ENCODE measurements around the gene CCDC57.
"Not testable (repeated sequence)": the region's sequence is repeated elsewhere in the genome, so short reads cannot be mapped to it uniquely, and the experiment has no call there.

CCDC57 gene

DNA sequence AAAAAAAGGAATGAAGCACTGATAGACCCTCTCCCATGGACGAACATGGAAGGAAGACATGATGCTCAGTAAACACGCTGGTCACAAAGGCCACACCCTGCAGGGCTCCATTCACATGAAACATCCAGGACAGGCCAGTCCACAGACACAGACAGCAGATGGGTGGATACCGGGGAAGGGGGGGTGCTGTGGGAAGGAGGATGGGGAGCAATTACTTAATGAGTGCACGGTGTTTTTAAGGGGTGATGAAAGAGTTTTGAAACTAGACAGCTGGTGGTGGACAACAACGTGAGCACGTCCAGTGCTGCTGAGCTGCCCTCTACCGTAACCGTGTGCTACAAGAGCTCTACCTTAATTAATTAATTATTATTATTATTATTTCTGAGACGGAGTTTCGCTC lies 10.2 kb upstream of the CCDC57 start:
- no peak for DNase-seq (ENCODE audit: low read depth)

DNA sequence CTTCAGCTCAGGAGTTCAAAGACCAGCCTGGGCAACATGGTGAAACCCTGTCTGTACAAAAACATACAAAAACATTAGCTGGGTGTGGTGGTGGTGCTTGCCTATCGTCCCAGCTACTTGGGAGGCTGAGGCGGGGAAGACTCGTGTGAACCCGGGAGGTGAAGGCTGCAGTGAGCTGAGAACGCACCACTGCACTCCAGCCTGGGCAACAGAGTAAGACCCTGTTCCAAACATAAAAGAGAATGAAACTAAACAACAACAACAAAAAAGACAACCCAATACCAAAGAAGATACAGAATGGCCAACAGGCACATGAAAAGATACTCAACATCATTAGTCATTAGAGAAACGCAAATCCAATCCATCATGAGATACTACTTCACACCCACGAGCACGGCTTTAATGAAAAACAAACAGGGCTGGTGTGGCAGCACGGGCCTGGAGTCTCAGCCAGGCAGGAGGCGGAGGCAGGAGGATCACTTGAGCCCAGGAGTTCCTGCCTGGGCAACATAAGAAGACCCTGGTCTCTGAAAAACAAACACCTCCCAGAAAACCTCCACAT lies 8.8 kb upstream of the CCDC57 start:
- DNase-seq (ENCODE audit: low read depth): no peak

DNA sequence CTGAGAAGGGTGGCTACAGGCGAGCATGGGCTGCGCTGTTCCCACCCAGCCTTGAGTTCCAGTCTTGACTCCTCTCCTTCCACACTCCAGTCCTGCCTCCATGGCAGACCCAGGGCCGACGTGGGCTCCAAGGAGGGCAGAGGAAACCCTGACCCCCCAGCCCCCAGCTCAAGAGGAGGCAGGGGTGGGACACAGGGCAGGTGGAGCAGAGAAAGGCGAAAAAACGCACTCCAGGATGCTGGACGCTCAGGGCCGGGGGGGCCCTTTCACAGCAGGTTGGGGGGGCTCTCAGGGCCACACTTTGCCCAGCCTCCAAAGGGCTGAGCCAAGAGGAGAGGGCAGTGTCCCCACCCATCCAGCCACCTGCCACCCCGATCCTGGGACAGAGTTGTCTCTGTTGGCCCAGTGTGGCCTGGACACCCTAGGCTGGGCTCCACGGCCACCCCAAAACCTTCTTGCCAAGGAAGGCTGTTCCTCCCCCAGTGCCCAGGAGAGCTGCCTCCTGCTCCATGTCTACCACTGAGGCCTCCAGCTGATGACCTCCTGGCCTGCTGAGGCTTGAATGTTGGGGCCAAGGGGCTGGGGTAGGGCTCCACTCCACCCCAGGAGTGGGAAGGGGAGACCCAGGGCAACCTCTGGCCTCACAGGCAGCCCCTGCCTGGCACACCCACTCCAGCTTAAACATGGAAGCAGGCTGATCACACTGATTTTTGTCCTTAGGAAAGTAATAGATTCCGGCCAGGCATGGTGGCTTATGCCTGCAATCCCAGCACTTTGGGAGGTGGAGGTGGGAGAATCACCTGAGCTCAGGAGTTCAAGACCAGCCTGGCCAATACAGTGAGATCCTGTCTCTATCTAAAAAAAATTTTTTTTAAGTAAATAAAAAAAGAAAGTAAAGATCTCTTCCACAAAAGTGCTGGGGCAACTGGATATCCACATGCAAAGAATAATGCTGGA lies 7.4 kb upstream of the CCDC57 start:
- no peak for DNase-seq (ENCODE audit: low read depth)

- DNase-seq (ENCODE audit: low read depth): no peak
Measured at GRCh38 chr17:82219083-82219482, 6.4 kb upstream of the CCDC57 start.

GRCh38 chr17:82218349-82219075 lies 5.9 kb upstream of the CCDC57 start:
- DNase-seq (ENCODE audit: low read depth): no peak

DNA sequence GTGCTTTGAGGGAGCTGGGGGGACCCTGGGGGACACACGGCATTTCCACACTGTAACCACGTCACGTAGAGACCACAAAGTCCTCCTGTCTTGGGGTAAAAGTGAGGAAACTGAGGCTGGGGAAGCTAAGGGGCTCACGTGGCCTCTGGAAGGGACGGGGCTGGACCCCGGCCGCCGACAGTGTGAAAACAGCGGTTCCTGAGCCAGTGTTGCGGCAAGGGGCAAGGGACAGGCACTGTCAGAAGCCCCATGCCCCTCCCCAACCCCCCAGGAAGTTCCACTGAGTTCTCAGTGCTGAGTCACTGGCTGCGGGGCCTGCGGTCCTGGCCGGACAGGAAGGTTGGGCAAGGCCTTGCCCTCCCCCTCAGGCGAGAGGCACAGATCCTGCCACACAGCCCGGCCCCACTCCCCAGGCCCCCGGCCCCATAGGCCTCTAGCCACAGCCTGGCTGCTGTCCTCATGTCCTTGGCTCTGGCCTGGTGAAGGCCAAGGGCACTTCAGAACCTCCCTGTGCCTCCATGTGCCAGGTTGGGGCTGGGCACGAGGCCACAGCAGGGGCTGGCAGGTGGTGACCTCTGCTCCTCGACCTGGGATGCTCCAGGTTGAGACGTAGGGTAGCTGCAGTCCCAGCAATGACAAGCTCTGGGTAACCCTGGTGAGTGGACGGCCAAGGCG lies 5.0 kb upstream of the CCDC57 start:
- DNase-seq (ENCODE audit: low read depth): no peak

DNA sequence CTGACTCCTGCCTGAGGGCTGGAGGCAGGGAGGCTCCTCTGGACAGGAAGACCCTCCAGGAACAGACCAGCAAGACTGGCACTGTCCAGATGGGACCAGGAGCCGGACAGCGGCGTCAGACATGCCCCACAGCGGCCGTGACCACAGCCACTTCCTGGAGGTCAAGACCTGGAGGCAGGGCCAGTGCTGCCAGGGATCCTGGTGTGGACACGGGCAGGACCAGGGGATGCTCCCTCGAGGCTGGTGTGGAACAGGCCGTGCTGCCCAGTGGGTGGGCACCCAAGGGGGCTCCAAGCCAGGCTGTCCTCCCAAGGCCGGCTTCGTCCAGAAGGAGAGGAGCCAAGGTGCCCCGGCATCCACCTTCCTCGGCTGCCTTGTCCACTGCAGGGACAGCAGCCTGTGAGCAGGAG lies 4.5 kb upstream of the CCDC57 start:
- no peak for DNase-seq (ENCODE audit: low read depth)

GRCh38 chr17:82216301-82217119 lies 3.9 kb upstream of the CCDC57 start:
- DNase-seq (ENCODE audit: low read depth): no peak

DNA sequence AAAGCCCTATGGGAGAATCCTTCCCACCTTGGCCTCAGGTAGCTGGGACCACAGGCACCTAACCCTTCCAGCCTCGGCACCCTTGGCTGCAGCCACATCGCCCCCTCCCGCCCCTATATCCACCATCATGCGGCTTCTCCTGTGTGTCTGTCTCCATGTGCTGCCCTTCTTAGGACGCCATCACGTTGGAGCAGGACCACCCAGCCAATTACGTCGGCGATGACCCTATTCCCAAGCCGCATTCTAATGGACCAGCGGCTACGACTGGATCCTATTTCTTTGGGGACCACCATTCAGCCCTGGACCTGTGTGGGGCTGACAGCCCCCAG lies 3.3 kb upstream of the CCDC57 start:
- no peak for DNase-seq (ENCODE audit: low read depth)

DNA sequence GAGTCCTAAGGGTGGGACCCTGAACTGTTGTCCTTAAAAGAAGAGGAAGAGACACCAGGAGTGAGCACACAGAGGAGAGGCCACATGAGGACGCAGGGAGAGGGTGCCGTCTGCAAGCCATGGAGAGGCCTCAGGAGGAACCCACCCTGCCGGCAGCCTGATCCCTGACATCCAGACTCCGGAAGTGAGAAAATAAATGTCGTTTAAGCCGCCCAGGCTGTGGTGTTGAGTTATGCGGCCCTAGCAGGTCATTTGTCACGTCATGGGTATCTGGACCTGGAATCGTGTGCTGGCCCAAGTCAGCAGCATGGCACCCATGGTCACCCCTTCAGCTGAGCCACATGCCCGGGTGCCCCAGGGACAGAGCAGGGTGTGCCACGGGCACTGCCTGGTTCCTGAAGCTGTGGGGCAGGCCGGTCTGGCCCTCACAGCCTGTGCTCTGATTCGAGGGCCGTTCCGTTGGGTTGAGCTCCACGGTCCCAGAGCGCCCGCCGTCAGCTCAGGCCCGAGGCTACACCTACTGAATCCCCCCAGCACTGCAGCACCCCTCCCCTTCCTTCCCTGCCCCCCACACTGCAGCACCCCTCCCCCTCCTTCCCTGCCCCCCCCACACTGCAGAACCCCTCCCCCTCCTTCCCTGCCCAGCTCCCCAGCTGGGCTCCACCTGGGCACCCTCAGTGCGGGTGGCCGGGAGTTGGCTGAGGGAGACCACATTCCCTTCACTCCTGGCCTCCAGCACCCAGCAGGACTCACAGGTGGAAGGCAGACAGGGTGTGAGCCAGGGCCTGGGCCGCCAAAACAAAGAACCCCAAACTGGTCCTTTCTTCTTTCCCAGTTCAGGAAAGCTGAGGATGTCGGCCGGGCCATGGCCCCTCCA lies 2.7 kb upstream of the CCDC57 start:
- DNase-seq (ENCODE audit: low read depth): no peak

- no peak for DNase-seq (ENCODE audit: low read depth)
Measured at GRCh38 chr17:82214012-82214628, 1.5 kb upstream of the CCDC57 start.

GRCh38 chr17:82213251-82214011 lies 789 bp upstream of the CCDC57 start:
- DNase-seq (ENCODE audit: low read depth): peak; percentile 61

DNA sequence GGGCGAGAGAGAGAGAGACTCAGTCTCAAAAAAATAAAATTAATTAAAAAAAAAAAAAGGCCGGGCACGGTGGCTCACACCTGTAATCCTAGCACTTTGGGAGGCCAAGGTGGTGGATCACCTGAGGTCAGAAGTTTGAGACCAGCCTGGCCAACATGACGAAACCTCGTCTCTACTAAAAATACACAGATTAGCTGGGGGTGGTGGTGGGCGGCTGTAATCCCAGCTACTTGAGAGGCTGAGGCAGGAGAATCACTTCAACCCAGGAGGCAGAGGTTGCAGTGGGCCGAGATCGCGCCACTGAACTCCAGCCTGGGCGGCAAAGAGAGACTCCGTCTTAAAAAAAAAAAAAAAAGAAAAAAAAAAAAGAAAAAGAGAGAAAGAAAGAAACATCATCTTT lies 2.0 kb downstream of the CCDC57 start:
- DNase-seq (ENCODE audit: low read depth): not testable (repeated sequence)

- peak; percentile 66 for DNase-seq (ENCODE audit: low read depth)
Measured at GRCh38 chr17:82205720-82206508, 6.7 kb downstream of the CCDC57 start.

DNA sequence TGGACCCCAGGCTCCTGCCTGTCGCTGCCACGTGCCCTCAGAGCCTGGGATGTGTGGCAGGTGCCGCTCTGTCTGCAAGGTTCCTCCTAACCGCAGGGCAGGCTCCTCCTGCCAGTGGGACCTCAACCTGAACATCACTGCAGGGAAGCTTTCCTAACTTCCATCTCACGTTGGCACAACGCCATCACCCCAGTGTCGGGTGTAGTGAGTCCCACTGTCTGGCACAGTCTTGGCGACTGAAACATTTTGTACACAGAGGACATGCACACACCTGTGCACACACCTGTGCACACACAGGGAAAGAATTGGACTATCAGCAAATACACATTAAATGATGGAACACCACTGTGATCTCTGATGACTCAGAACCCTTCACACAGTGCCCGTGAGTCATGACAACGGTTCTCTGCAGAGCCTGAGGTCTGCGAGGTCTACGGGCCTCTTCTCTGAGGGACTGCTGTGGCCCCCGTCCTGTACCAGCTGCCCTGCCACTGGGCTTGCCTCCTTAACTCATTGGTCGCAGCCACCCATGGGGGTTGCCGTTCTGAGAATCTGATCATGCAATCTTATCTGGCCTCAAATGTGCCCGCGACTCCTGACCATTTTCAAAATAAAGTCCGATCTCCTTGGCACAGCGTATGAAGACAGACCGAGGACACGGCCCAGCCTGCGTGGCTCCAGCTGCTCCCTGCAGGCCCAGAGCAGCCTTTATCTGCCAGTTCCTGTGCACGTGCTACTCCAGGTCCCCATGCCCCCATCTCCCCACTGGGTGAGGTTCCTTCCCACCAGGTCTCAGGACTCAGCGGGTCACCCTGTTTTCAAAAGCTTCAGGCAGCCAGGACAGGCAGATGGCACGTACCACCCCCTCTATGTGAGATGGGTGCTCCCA lies 7.6 kb downstream of the CCDC57 start:
- no peak for DNase-seq (ENCODE audit: low read depth)

DNA sequence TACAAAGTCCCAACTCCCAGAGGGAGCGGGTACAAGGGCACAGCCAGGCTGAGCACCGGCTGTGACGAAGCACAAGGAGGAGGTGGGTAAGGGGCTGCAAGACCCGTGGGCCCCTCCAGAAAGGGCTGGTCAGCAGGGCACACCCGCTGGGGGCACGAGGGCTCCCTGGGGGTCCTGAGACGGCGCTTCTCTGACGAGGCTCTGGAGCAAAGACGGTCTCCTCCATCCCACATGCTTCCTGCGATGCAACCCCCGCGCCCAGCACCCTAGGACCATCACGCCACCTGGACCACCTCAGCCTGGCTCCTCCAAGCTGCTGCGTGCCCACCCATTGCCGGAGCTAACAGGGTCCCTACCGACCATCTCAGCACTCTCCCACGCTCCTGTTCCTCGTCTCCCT lies 8.7 kb downstream of the CCDC57 start:
- no peak for DNase-seq (ENCODE audit: low read depth)

DNA sequence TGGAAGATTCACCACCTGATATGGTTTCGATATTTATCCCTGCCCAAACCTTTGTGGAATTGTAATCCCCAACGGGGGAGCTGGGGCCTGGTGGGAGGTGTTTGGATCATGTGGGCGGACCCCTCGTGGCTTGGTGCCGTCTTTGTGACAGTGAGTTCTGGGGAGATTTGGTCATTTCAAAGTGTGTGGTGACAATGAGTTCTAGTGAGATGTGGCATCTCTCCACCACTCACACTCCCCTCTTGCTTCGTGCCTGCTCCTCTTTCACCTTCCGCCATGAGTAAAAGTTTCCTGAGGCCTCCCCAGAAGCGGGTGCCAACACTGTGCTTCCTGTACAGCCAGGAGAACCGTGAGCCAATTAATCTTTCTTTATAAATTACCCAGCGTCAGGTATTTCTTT lies 9.7 kb downstream of the CCDC57 start:
- no peak for DNase-seq (ENCODE audit: low read depth)

- no peak for DNase-seq (ENCODE audit: low read depth)
Measured at GRCh38 chr17:82201498-82201910, 11.1 kb downstream of the CCDC57 start.
